ENCODE measurements around the gene AJAP1.

Gene AJAP1

DNA sequence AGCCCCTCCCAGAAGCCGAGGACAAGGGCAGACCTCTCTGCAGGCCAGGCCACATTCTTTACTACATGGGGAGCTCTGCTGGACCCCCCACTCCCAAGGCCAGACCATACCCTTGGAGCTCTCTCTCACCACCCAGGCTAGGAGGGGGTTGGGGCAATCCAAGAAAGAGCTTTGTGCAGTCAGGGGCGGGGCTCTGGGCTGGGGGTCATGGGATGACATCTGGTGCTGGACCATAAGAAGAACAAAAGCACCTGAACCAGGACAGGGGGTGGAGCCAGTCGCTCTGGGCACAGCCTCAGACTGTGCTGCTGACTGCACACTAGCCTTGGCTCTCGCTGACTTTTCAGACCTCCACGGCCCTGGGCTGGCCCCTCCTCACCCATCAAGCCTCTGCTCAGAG is 23.1 kb upstream of the AJAP1 start:
- FAIRE-seq = no peak

DNA sequence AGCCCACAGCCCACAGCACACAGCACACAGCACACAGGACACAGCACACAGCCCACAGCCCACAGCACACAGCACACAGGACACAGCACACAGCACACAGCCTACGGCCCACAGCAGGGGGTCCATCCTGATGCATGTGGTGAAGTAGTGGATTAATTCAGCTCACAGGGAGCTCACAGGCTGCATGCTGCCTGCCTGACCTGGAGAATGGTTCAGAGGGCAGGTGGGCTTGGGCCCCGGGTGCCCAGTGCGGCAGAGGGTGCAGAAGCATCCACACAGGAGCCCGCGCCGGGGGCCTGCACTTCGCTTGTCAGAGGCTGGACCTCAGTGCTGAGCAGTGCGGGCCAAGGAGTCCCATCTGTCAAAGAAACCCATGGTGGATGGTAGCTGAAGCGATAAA is 21.1 kb upstream of the AJAP1 start:
- no peak for FAIRE-seq

DNA sequence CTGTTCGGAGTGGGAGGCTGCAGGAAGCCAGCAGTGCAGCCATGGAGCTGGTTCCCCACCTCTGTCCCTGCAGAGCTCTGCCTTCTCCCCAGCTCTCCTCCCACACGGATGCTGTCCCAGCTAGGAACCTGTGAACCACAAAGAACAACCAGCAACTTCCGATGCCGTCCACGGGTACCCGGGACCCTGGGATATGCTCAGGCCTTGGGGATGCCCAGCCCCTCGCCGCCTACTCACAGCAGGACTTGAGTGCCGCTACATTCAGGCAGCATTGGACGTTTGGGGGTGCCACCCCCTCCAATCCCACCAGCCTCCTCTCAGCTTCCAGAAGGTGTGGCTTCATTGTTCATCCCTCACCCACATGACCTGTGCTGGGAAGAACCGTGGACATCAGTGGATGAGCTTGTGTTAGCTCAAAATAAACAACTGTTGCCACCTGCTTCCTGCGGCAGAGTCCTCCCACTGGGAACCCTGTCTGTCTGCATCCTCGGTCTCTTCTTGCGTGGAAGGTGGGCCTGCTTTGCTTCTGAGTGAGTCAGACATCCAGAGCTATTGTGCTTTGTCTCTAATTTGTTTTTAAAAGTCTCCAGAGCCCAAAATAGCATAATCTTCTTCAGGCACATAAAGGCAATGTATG is 20.1 kb upstream of the AJAP1 start:
- no peak for FAIRE-seq

GRCh38 chr1:4634793-4635406 is 19.5 kb upstream of the AJAP1 start:
- FAIRE-seq = no peak

GRCh38 chr1:4636186-4636585 is 18.2 kb upstream of the AJAP1 start:
- FAIRE-seq = no peak

DNA sequence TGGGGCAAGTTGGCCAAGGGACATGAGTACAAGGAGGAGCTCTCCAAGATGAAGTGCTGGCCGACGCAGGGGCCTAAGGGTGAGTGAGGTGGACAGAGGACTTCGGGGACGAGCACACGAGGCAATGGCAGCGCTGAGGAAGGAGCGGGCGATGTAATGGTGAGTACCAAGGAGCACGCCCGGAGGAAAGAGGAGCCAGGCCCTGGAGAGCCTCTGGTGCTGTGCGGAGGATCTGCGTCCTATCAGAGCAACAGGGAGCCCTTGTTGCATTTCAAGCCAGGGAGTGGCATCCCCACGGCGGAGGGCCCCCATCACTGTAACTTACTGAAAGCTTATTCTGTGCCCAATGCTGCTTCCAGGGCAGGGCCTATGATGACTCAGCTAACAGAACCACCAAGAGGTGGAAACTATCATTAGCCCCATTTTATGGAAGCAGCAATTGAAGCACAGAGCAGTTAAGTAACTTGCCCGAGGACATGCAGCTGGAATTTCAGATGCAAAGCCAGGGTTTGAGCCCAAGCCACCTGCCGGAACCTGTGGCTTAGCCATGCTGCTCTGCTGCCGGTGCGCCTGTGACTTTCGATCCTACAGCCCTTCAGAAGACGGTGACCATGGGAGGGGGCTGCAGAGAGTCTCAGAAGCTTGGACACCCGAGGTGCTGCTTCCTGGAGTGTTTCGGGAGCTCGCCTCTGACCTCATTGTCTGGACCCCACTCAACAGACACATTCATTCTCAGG is 17.6 kb upstream of the AJAP1 start:
- FAIRE-seq = no peak

GRCh38 chr1:4637616-4638344 is 16.6 kb upstream of the AJAP1 start:
- no peak for FAIRE-seq

DNA sequence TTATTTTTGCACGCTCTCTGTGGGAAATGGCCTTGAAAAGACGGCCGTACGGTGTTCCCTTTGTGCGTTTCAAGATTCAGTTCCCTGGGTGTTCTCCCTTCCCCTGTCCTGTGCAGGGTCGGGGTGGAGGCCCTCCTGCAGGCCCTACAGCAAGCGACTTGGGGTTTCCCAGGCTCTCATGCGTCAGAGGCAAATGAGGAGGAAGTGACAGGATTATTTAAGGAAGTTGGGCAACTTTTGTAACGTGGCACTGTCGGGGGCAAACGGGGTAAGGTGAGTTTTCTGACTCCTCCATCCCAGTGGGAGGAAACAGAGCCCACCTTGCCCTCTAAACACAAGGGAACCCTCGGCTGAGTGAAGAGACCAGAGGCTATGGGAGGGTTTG is 16.1 kb upstream of the AJAP1 start:
- FAIRE-seq = no peak

- no peak for FAIRE-seq
Measured at GRCh38 chr1:4640931-4641330, 13.5 kb upstream of the AJAP1 start.

DNA sequence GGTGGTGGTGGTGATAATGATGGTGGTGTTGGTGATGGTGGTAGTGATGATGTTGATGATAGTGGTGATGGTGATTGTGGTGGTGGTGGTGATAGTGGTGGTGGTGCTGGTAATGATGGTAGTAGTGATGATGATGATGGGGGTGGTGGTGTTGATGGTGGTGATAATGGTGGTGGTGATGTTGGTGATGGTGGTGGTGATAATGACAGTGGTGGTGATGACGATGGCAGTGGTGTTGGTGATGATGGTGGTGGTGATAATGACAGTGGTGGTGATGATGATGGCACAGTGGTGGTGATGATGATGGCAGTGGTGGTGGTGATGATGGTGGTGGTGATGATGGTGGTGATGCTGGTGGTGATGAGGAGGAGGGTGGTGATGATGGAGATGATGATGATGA is 7.0 kb upstream of the AJAP1 start:
- no peak for FAIRE-seq

DNA sequence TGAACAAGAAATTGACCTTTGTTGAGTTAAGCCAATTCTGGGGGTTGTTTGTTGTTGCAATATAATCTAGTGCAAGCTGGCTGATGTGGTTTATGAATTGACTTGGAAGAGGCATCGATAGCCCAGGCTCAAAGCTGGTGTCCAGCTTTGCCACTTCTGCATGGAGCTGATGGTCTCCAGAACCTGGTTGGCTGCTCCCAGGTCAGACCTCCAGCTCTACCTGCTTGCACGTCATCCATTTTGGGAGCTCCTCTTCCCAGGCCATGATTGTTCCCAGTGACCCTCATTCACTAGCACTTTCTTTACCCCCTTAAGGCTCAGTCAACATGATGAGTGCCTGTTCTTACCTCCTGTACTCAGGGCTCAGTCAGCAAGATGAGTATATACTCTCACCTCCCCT is 5.8 kb upstream of the AJAP1 start:
- FAIRE-seq = no peak

GRCh38 chr1:4650481-4650880 is 3.9 kb upstream of the AJAP1 start:
- FAIRE-seq = no peak

DNA sequence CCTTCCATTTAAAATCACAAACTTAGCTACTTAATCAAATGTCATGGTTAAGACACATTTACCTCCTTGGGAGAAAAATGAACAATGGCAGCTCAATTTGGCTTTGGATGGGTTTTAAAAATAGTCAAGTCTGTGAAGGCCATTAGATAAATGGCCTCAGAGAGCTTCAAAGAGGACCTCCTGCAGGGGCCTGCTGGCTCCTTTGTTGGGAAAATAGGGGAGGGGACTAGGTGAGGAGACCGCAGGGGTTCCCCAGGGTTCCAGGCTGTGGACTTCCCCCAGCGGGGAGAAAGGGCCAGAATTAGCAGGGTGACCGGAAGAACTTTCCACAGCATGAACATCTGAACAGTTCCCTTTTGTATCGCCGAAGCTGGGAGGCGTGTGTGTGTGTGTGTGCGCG is 3.4 kb upstream of the AJAP1 start:
- FAIRE-seq = no peak

DNA sequence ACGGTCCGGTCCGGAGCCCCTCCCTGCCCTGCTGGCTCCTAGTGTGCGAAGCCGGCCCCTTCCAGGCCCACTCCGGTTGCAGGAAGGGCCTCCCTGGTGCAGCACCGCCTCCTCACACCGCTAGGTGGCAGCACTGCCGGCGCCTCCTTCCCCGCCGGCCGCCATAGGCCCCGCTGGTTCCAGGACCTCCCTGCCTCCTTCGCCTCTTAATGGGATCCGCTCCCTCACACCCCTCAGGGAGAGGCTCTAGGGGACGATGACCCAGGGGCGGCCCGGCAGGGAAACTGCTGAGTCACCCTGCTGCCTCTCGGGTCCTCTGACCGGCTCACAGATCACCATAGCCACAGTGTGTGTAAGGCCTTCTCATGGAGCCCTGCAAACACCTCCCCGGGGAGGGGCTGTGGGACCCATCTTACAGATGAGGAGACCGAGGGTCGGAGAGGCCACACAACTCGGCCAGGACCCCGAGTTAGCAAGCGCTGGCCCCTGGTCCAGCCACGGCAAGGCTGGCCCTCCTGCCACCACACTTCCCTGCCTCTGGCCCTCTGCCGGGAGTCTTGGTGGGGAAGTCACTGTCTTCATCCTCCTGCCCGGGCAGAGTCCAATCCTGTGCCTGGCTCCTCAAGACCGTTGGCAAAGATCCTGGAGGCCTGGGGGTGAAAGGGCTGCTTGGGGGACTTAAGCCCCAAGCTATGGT is 1.6 kb upstream of the AJAP1 start:
- FAIRE-seq = no peak

DNA sequence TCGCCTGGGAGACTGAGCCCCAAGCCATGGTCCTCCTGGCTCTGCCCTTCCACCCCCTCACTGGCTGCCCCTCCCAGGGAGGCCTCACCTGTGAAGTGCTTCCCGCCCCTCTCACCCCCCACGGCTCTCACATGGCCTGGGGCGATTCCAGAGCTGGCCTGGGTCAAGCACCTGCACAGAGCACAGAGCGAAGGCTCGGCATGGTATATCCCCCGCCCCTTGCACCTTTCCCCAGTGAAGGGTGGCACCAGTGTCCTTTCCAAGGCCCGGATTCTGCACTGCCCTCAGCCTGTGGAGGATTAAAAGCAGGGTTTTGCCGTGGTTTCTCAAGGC is 1.1 kb upstream of the AJAP1 start:
- FAIRE-seq = no peak

- FAIRE-seq = no peak
Measured at GRCh38 chr1:4654764-4655673, 610 bp downstream of the AJAP1 start.

- FAIRE-seq = no peak
Measured at GRCh38 chr1:4655674-4656532, 1.5 kb downstream of the AJAP1 start.

- no peak for FAIRE-seq
Measured at GRCh38 chr1:4656533-4657140, 2.2 kb downstream of the AJAP1 start.

DNA sequence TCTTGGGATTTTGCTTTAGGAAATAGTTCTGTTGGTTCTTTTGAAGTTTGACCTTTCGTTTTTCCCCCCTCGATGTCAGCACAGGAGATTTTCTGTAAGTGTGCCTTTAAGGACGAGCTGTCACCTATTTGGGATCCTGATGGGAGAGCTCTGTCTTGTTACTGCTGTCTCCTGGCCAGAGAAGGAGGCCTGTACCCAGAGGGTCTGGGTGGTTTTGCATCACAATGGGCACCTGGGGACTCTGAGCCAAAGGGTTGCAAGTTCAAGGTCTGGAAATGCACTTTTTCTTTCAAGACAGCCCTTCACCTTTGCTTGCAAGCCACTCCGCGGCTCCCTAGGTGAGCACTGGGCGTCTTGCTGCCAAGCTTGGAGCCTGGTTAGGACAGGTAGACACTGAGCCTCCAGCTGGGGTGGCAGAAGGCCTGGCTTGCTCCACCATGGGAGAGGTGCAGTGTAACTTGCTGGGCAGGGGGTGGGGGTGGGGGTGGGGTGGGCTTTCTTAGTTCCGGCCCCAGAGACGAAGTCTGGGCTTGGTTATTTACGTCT is 2.9 kb downstream of the AJAP1 start:
- no peak for FAIRE-seq

GRCh38 chr1:4657960-4658541 is 3.6 kb downstream of the AJAP1 start:
- FAIRE-seq = no peak

Measured in islet of Langerhans (tissue), 1 donor.